PFSK-1 (cell line): Measurements from ENCODE around the gene C1orf159.

Source experiments
- POLR2AphosphoS5 ChIP-seq: IDR thresholded peaks from 2 replicates; pipeline ENCODE4 v1.6.1; 2012; ENCODE audit warnings: low read depth, mild to moderate bottlenecking, control low read depth, low read length, moderate library complexity
- REST ChIP-seq, 2 experiments: IDR thresholded peaks; 2 replicates each; pipeline versions ENCODE4 v1.6.1 to v1.8.0; 2011 to 2012; ENCODE audit warnings: low read depth in 2 of 2, low read length in 2 of 2, control low read depth in 1 of 2, inconsistent platforms in 1 of 2, mild to moderate bottlenecking in 1 of 2, moderate library complexity in 1 of 2; ENCODE audit not compliant: insufficient read depth in 1 of 2
- SIN3A ChIP-seq: IDR thresholded peaks from 2 replicates; pipeline ENCODE4 v1.6.1; 2012; ENCODE audit warnings: mild to moderate bottlenecking, low read length, moderate library complexity, borderline replicate concordance; ENCODE audit not compliant: insufficient read depth
- TAF1 ChIP-seq: IDR thresholded peaks from 2 replicates; pipeline ENCODE4 v1.6.1; 2012; ENCODE audit warnings: low read length, control low read depth, borderline replicate concordance; ENCODE audit not compliant: insufficient read depth

- TF ChIP-seq TAF1 (no peak), POLR2AphosphoS5 (no peak), SIN3A (no peak), REST (IDR thresholded peaks at IDR 0.05; ENCODE audit: insufficient read depth in 1 of 2, low read depth in 2 of 2, low read length in 2 of 2) (no peak)
Observed at GRCh38 chr1:1063945-1064831, 51.7 kb downstream of the C1orf159 start.
